Endothelial cell of umbilical vein (primary cell): Measurements from ENCODE around the gene C2orf15.

Experiments used
- CTCF ChIP-seq, 2 donors: IDR thresholded peaks; 1 replicate in 1 of 2; 2 replicates in 1 of 2; pipeline ENCODE4 v1.5.1; 2011; ENCODE audit warnings: low read length in 2 of 2, mild to moderate bottlenecking in 2 of 2, moderate library complexity in 2 of 2, control low read depth in 1 of 2, inconsistent platforms in 1 of 2, low read depth in 1 of 2; ENCODE audit not compliant: insufficient read depth in 1 of 2; ENCODE audit errors: extremely low read depth in 1 of 2
- POLR2AphosphoS5 ChIP-seq: IDR thresholded peaks from 2 replicates; pipeline ENCODE4 v1.6.1; 2012; ENCODE audit warnings: low read depth, mild to moderate bottlenecking, control low read depth, low read length, moderate library complexity; ENCODE audit not compliant: insufficient read depth

DNA sequence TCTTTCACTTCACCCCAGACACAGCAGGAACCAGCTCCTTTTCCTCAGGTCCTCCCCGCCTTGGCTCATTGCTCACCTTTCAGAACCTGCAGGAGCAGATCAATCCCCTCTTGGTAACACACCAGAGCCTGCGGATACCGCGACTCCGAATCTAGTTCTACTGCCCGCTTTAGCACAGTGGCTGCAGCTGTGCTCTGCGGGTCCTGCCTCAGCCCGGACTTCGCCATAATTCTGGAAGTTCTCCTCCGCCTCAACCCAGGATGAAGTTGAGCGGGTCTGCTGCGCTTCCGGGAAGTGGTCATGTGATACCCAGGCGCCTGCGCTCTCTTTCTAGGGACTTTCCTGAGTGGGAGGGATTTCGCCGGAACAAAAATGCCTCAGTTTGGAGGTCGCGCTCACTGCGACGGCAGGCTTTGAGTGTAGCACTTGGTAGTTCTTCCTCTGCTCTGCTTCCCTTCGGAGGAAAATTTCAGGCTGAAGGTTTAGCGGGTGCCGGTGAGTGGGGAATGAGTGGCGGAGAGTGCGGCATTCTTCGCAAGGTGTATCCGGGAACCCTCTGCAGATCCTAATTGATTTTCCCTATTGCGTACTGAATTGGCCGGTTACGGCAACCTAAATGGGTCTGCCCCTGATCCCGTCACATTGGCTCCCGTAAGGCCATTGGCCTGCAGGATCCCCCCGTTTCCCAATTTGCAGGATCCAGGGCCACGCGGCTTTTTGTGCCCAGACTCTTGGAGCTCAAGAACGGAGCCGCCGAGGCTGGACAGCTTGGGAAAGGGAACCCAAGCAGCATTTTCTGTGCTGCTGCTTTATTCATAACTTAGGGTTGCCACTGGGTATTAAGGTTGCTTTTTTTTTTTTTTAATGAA lies 39.5 kb downstream of the C2orf15 start, which contains the start of the genes MITD1 and MRPL30:
- TF ChIP-seq CTCF (IDR thresholded peaks at IDR 0.05; ENCODE audit: extremely low read depth in 1 of 2, insufficient read depth in 1 of 2, low read depth in 1 of 2, low read length in 2 of 2) (no peak), POLR2AphosphoS5 (peak; percentile 87)
